Measurements from ENCODE around the gene ZSWIM3.

GRCh38 chr20:45887346-45887715 lies 29.9 kb downstream of the ZSWIM3 start, which contains the start of gene SPATA25:
- no peak for TF ChIP-seq CTCF (IDR thresholded peaks at IDR 0.05)
- TF ChIP-seq EP300 (IDR thresholded peaks at IDR 0.05): no peak

All from upper lobe of left lung (tissue), 4 donors.